H1 (cell line): ENCODE results near the gene ADAMTS17. TPM values are rescaled to one million over a fixed set of nuclear protein-coding genes. Genes with fewer than 3 reads are reported as not detected.

ENCODE experiments used
- CTCF ChIA-PET: fragments of 300-600 bp; sonication (Branson Sonifier 250); formaldehyde crosslinking; loops from one replicate; lab custom pipeline; 2021; ENCODE audit not compliant: partially characterized antibody; lab: Charles Lee
- POLR2A ChIA-PET: fragments of 300-600 bp; sonication (Branson Sonifier 250); formaldehyde crosslinking; loops from one replicate; lab custom pipeline; 2021; ENCODE audit warnings: inconsistent platforms; ENCODE audit not compliant: partially characterized antibody; lab: Charles Lee
- DNase-seq, 2 experiments: peaks; one replicate each; pipeline versions ENCODE4 v3.0.0 to v3.0.0-alpha.2; 2010 to 2022; ENCODE audit warnings: low spot score in 2 of 2, low read depth in 1 of 2, mixed read lengths in 1 of 2
- FAIRE-seq: peaks from 2 replicates; lab custom pipeline; 2011; peaks lifted over from hg19 to GRCh38; lab: Jason Lieb, UNC
- H2AFZ ChIP-seq: 2 replicates; pipeline ENCODE4 v1.8.1; 2012; ENCODE audit warnings: low read length, inconsistent platforms
- H2AK5ac ChIP-seq: 2 replicates; pipeline ENCODE4 v1.6.1; 2013; ENCODE audit warnings: low read depth, low read length
- H2BK120ac ChIP-seq: replicated peaks from 2 replicates; pipeline ENCODE3; 2013; ENCODE audit warnings: low read depth, low read length, inconsistent platforms
- H2BK12ac ChIP-seq: 2 replicates; pipeline ENCODE4 v1.6.1; 2013; ENCODE audit warnings: low read depth, low read length
- H2BK15ac ChIP-seq: 2 replicates; pipeline ENCODE4 v1.6.1; 2013; ENCODE audit warnings: low read length
- H2BK20ac ChIP-seq: 2 replicates; pipeline ENCODE4 v1.6.1; 2013; ENCODE audit warnings: low read length
- H2BK5ac ChIP-seq: 2 replicates; pipeline ENCODE4 v1.6.1; 2013; ENCODE audit warnings: low read depth, low read length
- H3K14ac ChIP-seq: 2 replicates; pipeline ENCODE4 v1.6.1; 2013; ENCODE audit warnings: inconsistent platforms; ENCODE audit not compliant: insufficient read length
- H3K18ac ChIP-seq: 2 replicates; pipeline ENCODE4 v1.6.1; 2013; ENCODE audit warnings: low read length; ENCODE audit errors: extremely low read depth
- H3K23ac ChIP-seq: 2 replicates; pipeline ENCODE4 v1.6.1; 2013; ENCODE audit warnings: inconsistent platforms; ENCODE audit not compliant: insufficient read length
- H3K23me2 ChIP-seq: 2 replicates; pipeline ENCODE4 v1.6.1; 2013; ENCODE audit warnings: low read depth, low read length
- H3K27ac ChIP-seq: 2 replicates; pipeline ENCODE4 v1.6.1; 2011; ENCODE audit warnings: low read depth, low read length, inconsistent platforms
- H3K27me3 ChIP-seq, 4 experiments: replicated peaks in 1 of 4; 1 replicate in 1 of 4; 2 replicates in 3 of 4; pipeline versions ENCODE4 v1.6.1 to v1.8.1; 2011 to 2013; ENCODE audit warnings: low read length in 3 of 4, mild to moderate bottlenecking in 3 of 4, inconsistent platforms in 2 of 4, mixed read lengths in 2 of 4, moderate library complexity in 1 of 4; ENCODE audit not compliant: control insufficient read depth in 3 of 4, insufficient read depth in 3 of 4; ENCODE audit errors: extremely low read depth in 1 of 4
- H3K36me3 ChIP-seq, 4 experiments: 2 replicates each; pipeline versions ENCODE4 v1.6.1 to v1.8.1; 2011 to 2013; ENCODE audit warnings: mild to moderate bottlenecking in 4 of 4, low read length in 3 of 4, moderate library complexity in 2 of 4, control low read depth in 1 of 4, inconsistent platforms in 1 of 4; ENCODE audit not compliant: insufficient read depth in 4 of 4, control insufficient read depth in 2 of 4
- H3K4ac ChIP-seq: replicated peaks from 2 replicates; pipeline ENCODE3; 2013; ENCODE audit warnings: low read length, low read depth, mixed read lengths, inconsistent platforms; ENCODE audit not compliant: insufficient read length
- H3K4me1 ChIP-seq, 4 experiments: replicated peaks in 1 of 4; 1 replicate in 1 of 4; 2 replicates in 3 of 4; pipeline versions ENCODE4 v1.6.1 to v1.8.1; 2011 to 2013; ENCODE audit warnings: low read length in 3 of 4, inconsistent platforms in 2 of 4, mixed read lengths in 1 of 4; ENCODE audit not compliant: insufficient read depth in 4 of 4, control insufficient read depth in 3 of 4
- H3K4me2 ChIP-seq, 2 experiments: 2 replicates each; pipeline versions ENCODE4 v1.6.1 to v1.8.1; 2011 to 2013; ENCODE audit warnings: low read depth in 2 of 2, low read length in 2 of 2, control low read depth in 1 of 2, inconsistent platforms in 1 of 2, mild to moderate bottlenecking in 1 of 2; ENCODE audit not compliant: insufficient read depth in 1 of 2
- H3K4me3 ChIP-seq, 4 experiments: fragments of 200-600, 300-600 bp in 1 of 4; sonication (generic), shearing (Covaris generic), sonication (Bioruptor Twin) in 1 of 4; 2 replicates each; pipeline versions ENCODE4 v1.5.1 to v1.8.1; 2011 to 2016; ENCODE audit warnings: low read length in 4 of 4, low read depth in 3 of 4, control low read depth in 2 of 4, inconsistent platforms in 2 of 4, mild to moderate bottlenecking in 2 of 4, mixed read lengths in 1 of 4, moderate library complexity in 1 of 4; ENCODE audit not compliant: insufficient read depth in 2 of 4; ENCODE audit errors: extremely low read depth in 1 of 4
- H3K56ac ChIP-seq: replicated peaks from 2 replicates; pipeline ENCODE3; 2013; ENCODE audit warnings: low read depth, mild to moderate bottlenecking, mixed read lengths, low read length, inconsistent platforms; ENCODE audit not compliant: insufficient read length
- H3K79me1 ChIP-seq: 2 replicates; pipeline ENCODE4 v1.6.1; 2013; ENCODE audit warnings: low read depth, low read length, control low read depth
- H3K79me2 ChIP-seq, 2 experiments: 2 replicates each; pipeline versions ENCODE4 v1.6.1 to v1.8.1; 2012 to 2013; ENCODE audit warnings: low read length in 2 of 2, mild to moderate bottlenecking in 2 of 2, inconsistent platforms in 1 of 2; ENCODE audit not compliant: insufficient read depth in 2 of 2, control insufficient read depth in 1 of 2
- H3K9ac ChIP-seq, 4 experiments: replicated peaks in 1 of 4; 1 replicate in 1 of 4; 2 replicates in 3 of 4; pipeline versions ENCODE4 v1.6.1 to v1.8.1; 2011 to 2013; ENCODE audit warnings: low read depth in 3 of 4, low read length in 3 of 4, control low read depth in 2 of 4, mild to moderate bottlenecking in 2 of 4, moderate library complexity in 2 of 4, inconsistent platforms in 1 of 4; ENCODE audit errors: extremely low read depth in 1 of 4
- H3K9me3 ChIP-seq, 2 experiments: 2 replicates each; pipeline versions ENCODE4 v1.6.1 to v1.8.1; 2012 to 2013; ENCODE audit warnings: mild to moderate bottlenecking in 2 of 2, moderate library complexity in 2 of 2, control low read depth in 1 of 2, inconsistent platforms in 1 of 2, low read depth in 1 of 2, low read length in 1 of 2, mixed read lengths in 1 of 2; ENCODE audit not compliant: insufficient read depth in 2 of 2
- H4K20me1 ChIP-seq, 2 experiments: replicated peaks in 1 of 2; 2 replicates each; pipeline versions ENCODE3 to v1.8.1; 2011 to 2013; ENCODE audit warnings: inconsistent platforms in 2 of 2, low read length in 2 of 2, mild to moderate bottlenecking in 1 of 2; ENCODE audit not compliant: insufficient read depth in 2 of 2, control insufficient read depth in 1 of 2
- H4K5ac ChIP-seq: 2 replicates; pipeline ENCODE4 v1.6.1; 2013; ENCODE audit warnings: low read length, low read depth, mixed read lengths, inconsistent platforms; ENCODE audit not compliant: insufficient read length
- H4K8ac ChIP-seq: 2 replicates; pipeline ENCODE4 v1.8.0; 2013; ENCODE audit warnings: mild to moderate bottlenecking, moderate library complexity, low read length, inconsistent platforms; ENCODE audit not compliant: insufficient read depth; ENCODE audit errors: extremely low read depth
- H4K91ac ChIP-seq: replicated peaks from 2 replicates; pipeline ENCODE3; 2013; ENCODE audit warnings: low read length, mixed read lengths, inconsistent platforms; ENCODE audit not compliant: insufficient read length
- BCL11A ChIP-seq, 2 experiments: IDR thresholded peaks; one replicate each; pipeline ENCODE4 v1.6.1; 2011; ENCODE audit warnings: low read depth in 2 of 2, low read length in 2 of 2, mild to moderate bottlenecking in 2 of 2
- TAF7 ChIP-seq: optimal IDR thresholded peaks from 2 replicates; pipeline ENCODE3; 2011; ENCODE audit warnings: low read depth, mild to moderate bottlenecking, inconsistent platforms, low read length, moderate library complexity, borderline replicate concordance
- USF2 ChIP-seq: IDR thresholded peaks from 2 replicates; pipeline ENCODE4 v1.6.1; 2011; ENCODE audit warnings: low read length, improper control_type of control experiment
- WGBS, 2 experiments: shearing (Covaris generic) in 1 of 2; methylation state at CpG; one replicate each; pipeline versions ENCODE4 v1.1.6 to v1.1.7; 2013 to 2015; ENCODE audit warnings: low lambda C conversion rate in 2 of 2, mixed read lengths in 2 of 2, inconsistent platforms in 1 of 2, low coverage in 1 of 2, missing lambda C conversion rate in 1 of 2; ENCODE audit not compliant: insufficient replicate concordance in 2 of 2, insufficient coverage in 1 of 2, insufficient read length in 1 of 2; ENCODE audit errors: extremely low coverage in 1 of 2, missing lambda C conversion rate in 1 of 2; 5-methylcytosine and 5-hydroxymethylcytosine counted together
- polyA plus RNA-seq, 7 experiments: library from polyadenylated mRNA; depleted of rRNA in 3 of 7; stranded (reverse) in 5 of 7; unstranded in 2 of 7; fragments of >200 nt in 5 of 7; fragments of 200-250 nt in 2 of 7; gene quantifications; 1 replicate in 5 of 7; 2 replicates in 1 of 7; 4 replicates in 1 of 7; pipeline versions ENCODE4 v1.2.1 to v1.2.3, GENCODE V29; 2011 to 2013; ENCODE audit warnings: missing spikeins in 2 of 7, mixed read lengths in 2 of 7
- total RNA-seq: library from RNA; stranded (reverse); fragmentation: NEBNext Ultra II Directional; extraction: Animal tissue kit (Norgen Biotek cat#: 25700); gene quantifications from 2 replicates; pipeline ENCODE4 v1.2.1, GENCODE V29; 2021

ADAMTS17 gene
- total and polyA plus RNA-seq, 2 of the 8 experiments (the other 6 are each of a cell fraction or from before 2014, with no cell fraction given), result 0.51 to 1.7 TPM

GRCh38 chr15:100221471-100222348, 120.1 kb downstream of the ADAMTS17 start:
- H2BK12ac ChIP-seq, result no peak overlapping the region
- no peak for DNase-seq
- no peak overlapping the region for H3K4me3 ChIP-seq
- H4K5ac ChIP-seq, result no peak overlapping the region
- H2BK120ac ChIP-seq, result no peak overlapping the region
- H3K79me1 ChIP-seq, result no peaks in the 10 kb centered on the region
- H3K4me1 ChIP-seq, result peaks cover 0 to 4% (median 1%) of the 10 kb centered on the region in 4 experiments; a peak in 2 of 7 replicates
- H3K36me3 ChIP-seq, result no peaks in the 10 kb centered on the region
- ChIA-PET POLR2A (no interaction called here), CTCF (interaction anchor here (1.2 to 1.4 kb wide), 2 partner anchors 8 to 15 kb away, joined by 6 to 7 read pairs; no protein-coding TSS in a partner anchor)
- H3K4me2 ChIP-seq, result no peak overlapping the region
- no peak overlapping the region for H2BK15ac ChIP-seq
- no peaks in the 10 kb centered on the region for H3K79me2 ChIP-seq
- no peaks in the 10 kb centered on the region for H3K27me3 ChIP-seq
- no peak overlapping the region for H3K9ac ChIP-seq
- 91% methylated on average over 22 of the region's 22 CpGs; no CpG with 5 or more reads in 1 of the 2 experiments for WGBS, 2 experiments
- H3K56ac ChIP-seq, result no peak overlapping the region
- H3K18ac ChIP-seq, result no peak overlapping the region
- no peak overlapping the region for H2AFZ ChIP-seq
- H3K14ac ChIP-seq, result no peak overlapping the region
- no peaks in the 10 kb centered on the region for H3K9me3 ChIP-seq
- no peak overlapping the region for H4K91ac ChIP-seq
- no peak overlapping the region for H3K27ac ChIP-seq
- H4K20me1 ChIP-seq, result no peaks in the 10 kb centered on the region
- H3K4ac ChIP-seq, result no peak overlapping the region
- no peaks in the 10 kb centered on the region for H3K23me2 ChIP-seq
- H2BK20ac ChIP-seq, result no peak overlapping the region
- H2BK5ac ChIP-seq, result no peak overlapping the region
- H4K8ac ChIP-seq, result no peak overlapping the region
- H2AK5ac ChIP-seq, result no peak overlapping the region
- no peak overlapping the region for H3K23ac ChIP-seq
- no peak for FAIRE-seq
- TF ChIP-seq BCL11A (IDR thresholded peaks at IDR 0.05; ENCODE audit: low read depth in 2 of 2, low read length in 2 of 2) (no peak), USF2 (no peak), TAF7 (no peak)
